PC-9 (cell line): ENCODE measurements around the gene ASF1A. TPM values are rescaled to one million over a fixed set of nuclear protein-coding genes. Genes with fewer than 3 reads are reported as not detected.

ENCODE experiments used
- BruUV-seq: library from RNA; stranded (reverse); fragments of 400-500 nt; replicated peaks from 2 replicates; lab custom pipeline; 2021; lab: Mats Ljungman, UMichigan
- CTCF ChIA-PET: fragments of 300-600 bp; sonication (Branson Sonifier 250); formaldehyde crosslinking; loops from one replicate; lab custom pipeline; 2022; ENCODE audit warnings: antibody characterized with exemption; lab: Charles Lee
- POLR2A ChIA-PET: fragments of 300-600 bp; sonication (Branson Sonifier 250); formaldehyde crosslinking; loops from one replicate; lab custom pipeline; 2022; ENCODE audit warnings: antibody characterized with exemption; ENCODE audit not compliant: unreplicated experiment; lab: Charles Lee
- DNase-seq, 2 experiments: peaks; one replicate each; pipeline versions ENCODE4 v3.0.0 to v3.0.0-alpha.2; 2015 to 2022; ENCODE audit warnings: mixed read lengths in 1 of 2
- H2AFZ ChIP-seq: fragments of 200-600 bp; sonication (generic); 2 replicates; pipeline ENCODE4 v1.8.1; 2017; ENCODE audit warnings: antibody characterized with exemption
- H3F3A ChIP-seq: fragments of 200-600 bp; sonication (generic); 2 replicates; pipeline ENCODE4 v1.8.1; 2017; ENCODE audit warnings: antibody characterized with exemption, mild to moderate bottlenecking, low read depth; ENCODE audit not compliant: insufficient read depth
- H3K27ac ChIP-seq: fragments of 200-600 bp; sonication (generic); 2 replicates; pipeline ENCODE4 v1.6.1; 2016; ENCODE audit warnings: mixed run types
- H3K27me3 ChIP-seq: fragments of 200-600 bp; sonication (generic); 2 replicates; pipeline ENCODE4 v1.6.1; 2016; ENCODE audit warnings: low read depth, mixed run types; ENCODE audit not compliant: insufficient read depth
- H3K36me3 ChIP-seq: fragments of 200-600 bp; sonication (generic); 2 replicates; pipeline ENCODE4 v1.6.1; 2016; ENCODE audit warnings: low read depth, mixed run types
- H3K4me1 ChIP-seq: fragments of 200-600 bp; sonication (generic); replicated peaks from 2 replicates; pipeline ENCODE4 v1.6.1; 2016; ENCODE audit warnings: mixed run types; ENCODE audit not compliant: insufficient read depth
- H3K4me2 ChIP-seq: fragments of 200-600 bp; sonication (generic); 2 replicates; pipeline ENCODE4 v1.6.1; 2017; ENCODE audit warnings: mixed run types
- H3K4me3 ChIP-seq: fragments of 200-600 bp; sonication (generic); 2 replicates; pipeline ENCODE4 v1.6.1; 2016; ENCODE audit warnings: mixed run types
- H3K79me2 ChIP-seq: fragments of 200-600 bp; sonication (generic); 2 replicates; pipeline ENCODE4 v1.6.1; 2017; ENCODE audit warnings: low read depth, mixed run types
- H3K9me2 ChIP-seq: fragments of 200-600 bp; sonication (generic); 2 replicates; pipeline ENCODE4 v1.8.1; 2017; ENCODE audit warnings: mild to moderate bottlenecking; ENCODE audit not compliant: insufficient read depth
- H3K9me3 ChIP-seq: fragments of 200-600 bp; sonication (generic); 2 replicates; pipeline ENCODE4 v1.8.1; 2016; ENCODE audit warnings: low read depth; ENCODE audit not compliant: insufficient read depth
- H4K20me1 ChIP-seq: fragments of 200-600 bp; sonication (generic); 2 replicates; pipeline ENCODE4 v1.8.1; 2017; ENCODE audit not compliant: insufficient read depth
- CTCF ChIP-seq: fragments of 200-600 bp; sonication (generic); conservative IDR thresholded peaks from 2 replicates; pipeline ENCODE4 v1.6.1; 2017; ENCODE audit warnings: mixed run types, antibody characterized with exemption, mild to moderate bottlenecking, moderate library complexity
- EZH2 ChIP-seq: fragments of 200-600 bp; sonication (generic); IDR thresholded peaks from 2 replicates; pipeline ENCODE4 v1.8.0; 2017; ENCODE audit warnings: antibody characterized with exemption, low read depth
- intact Hi-C: fragments of 100-400 bp; cut with micrococcal nuclease; formaldehyde crosslinking; loops from one replicate; pipeline ENCODE4 v1.10.0; 2022; ENCODE audit not compliant: unreplicated experiment
- total RNA-seq: library from RNA; stranded (reverse); gene quantifications from 2 replicates; pipeline ENCODE4 v1.2.3, GENCODE V29; 2021

ASF1A gene
- total RNA-seq, 1 experiment from 2014 or later = 39.5 TPM

- Histone ChIP-seq H4K20me1 (no peaks in the 10 kb centered on the region), H3K27me3 (no peaks in the 10 kb centered on the region), H3F3A (peaks cover 8% of the 10 kb centered on the region), H3K9me2 (no peaks in the 10 kb centered on the region), H3K36me3 (no peaks in the 10 kb centered on the region), H2AFZ (no peak overlapping the region), H3K27ac (no peak overlapping the region), H3K9me3 (peaks cover 23% of the 10 kb centered on the region), H3K4me2 (no peak overlapping the region), H3K79me2 (peaks cover 18% of the 10 kb centered on the region), H3K4me3 (no peak overlapping the region), H3K4me1 (peaks cover 11% of the 10 kb centered on the region)
- CTCF ChIA-PET = no interaction called here
- no TSS peak for BruUV-seq
- intact Hi-C loops = no loop called here
- POLR2A ChIA-PET = no interaction called here
- TF ChIP-seq CTCF (no peak), EZH2 (no peak)
- no peak for DNase-seq
Observed at GRCh38 chr6:118939683-118940082, 45.7 kb downstream of the ASF1A start.

GRCh38 chr6:118940770-118941169 is 46.8 kb downstream of the ASF1A start:
- Histone ChIP-seq H3K36me3 (no peaks in the 10 kb centered on the region), H3K27ac (no peak overlapping the region), H3K27me3 (no peaks in the 10 kb centered on the region), H3K9me3 (peaks cover 23% of the 10 kb centered on the region), H3F3A (no peaks in the 10 kb centered on the region), H3K4me2 (no peak overlapping the region), H3K4me1 (peaks cover 6% of the 10 kb centered on the region), H3K79me2 (peaks cover 13% of the 10 kb centered on the region), H3K9me2 (no peaks in the 10 kb centered on the region), H4K20me1 (no peaks in the 10 kb centered on the region), H2AFZ (no peak overlapping the region), H3K4me3 (no peak overlapping the region)
- intact Hi-C loops = no loop called here
- ChIA-PET CTCF (no interaction called here), POLR2A (no interaction called here)
- no peak for DNase-seq
- no TSS peak for BruUV-seq
- TF ChIP-seq EZH2 (no peak), CTCF (no peak)

GRCh38 chr6:118945217-118945616 is 51.3 kb downstream of the ASF1A start:
- intact Hi-C loops = no loop called here
- TF ChIP-seq EZH2 = no peak
- TF ChIP-seq CTCF = no peak
- Histone ChIP-seq H2AFZ (no peak overlapping the region), H3K4me1 (no peaks in the 10 kb centered on the region), H3K9me2 (no peaks in the 10 kb centered on the region), H3K4me2 (no peak overlapping the region), H3K4me3 (no peak overlapping the region), H3K27me3 (no peaks in the 10 kb centered on the region), H3F3A (no peaks in the 10 kb centered on the region), H3K79me2 (no peaks in the 10 kb centered on the region), H4K20me1 (no peaks in the 10 kb centered on the region), H3K36me3 (no peaks in the 10 kb centered on the region), H3K27ac (no peak overlapping the region), H3K9me3 (peaks cover 44% of the 10 kb centered on the region)
- no TSS peak for BruUV-seq
- ChIA-PET POLR2A (interaction anchor here (0.7 kb wide), 1 partner anchor 348 kb away, joined by 3 read pairs; no protein-coding TSS in a partner anchor), CTCF (no interaction called here)
- no peak for DNase-seq
